IMR-90 (cell line): Measurements from ENCODE around the gene GRIA2. TPM values are rescaled to one million over a fixed set of nuclear protein-coding genes. Genes with fewer than 3 reads are reported as not detected.

Source experiments
- ATAC-seq: fragments of 200-7000 bp; cut with Tn5 transposase; 2 replicates; pipeline ENCODE4 v1.9.1; 2020; ENCODE audit warnings: low read depth, mild to moderate bottlenecking, moderate library complexity
- BruUV-seq: library from RNA; stranded (reverse); fragments of 400-500 nt; replicated peaks from 2 replicates; lab custom pipeline; 2021; lab: Mats Ljungman, UMichigan
- CTCF ChIA-PET: fragments of 300-600 bp; formaldehyde crosslinking; extraction: SDS; loops from one replicate; lab custom pipeline; 2021; ENCODE audit warnings: antibody characterized with exemption; lab: Yijun Ruan, JAX
- POLR2A ChIA-PET: fragments of 300-600 bp; sonication (Branson Sonifier 250); formaldehyde crosslinking; loops from one replicate; lab custom pipeline; 2022; ENCODE audit warnings: antibody characterized with exemption; ENCODE audit not compliant: unreplicated experiment; lab: Charles Lee
- DNase-seq: peaks from one replicate; pipeline ENCODE4 v3.0.0; 2013
- H2AFZ ChIP-seq: replicated peaks from 2 replicates; pipeline ENCODE3; 2013; ENCODE audit warnings: low read length, mild to moderate bottlenecking; ENCODE audit not compliant: poor library complexity
- H2AK5ac ChIP-seq: 2 replicates; pipeline ENCODE4 v1.6.1; 2013; ENCODE audit warnings: low read depth, low read length, inconsistent platforms
- H2AK9ac ChIP-seq: replicated peaks from 2 replicates; pipeline ENCODE3; 2013; ENCODE audit warnings: mild to moderate bottlenecking, low read depth, low read length, moderate library complexity; ENCODE audit not compliant: poor library complexity
- H2BK120ac ChIP-seq: 2 replicates; pipeline ENCODE4 v1.6.1; 2013; ENCODE audit warnings: low read depth, low read length, inconsistent platforms
- H2BK15ac ChIP-seq: 3 replicates; pipeline ENCODE4 v1.6.1; 2013; ENCODE audit warnings: low read depth, low read length, inconsistent platforms
- H2BK20ac ChIP-seq: 2 replicates; pipeline ENCODE4 v1.6.1; 2013; ENCODE audit warnings: low read depth, mild to moderate bottlenecking, inconsistent platforms, low read length, moderate library complexity
- H2BK5ac ChIP-seq: 2 replicates; pipeline ENCODE4 v1.6.1; 2013; ENCODE audit warnings: mild to moderate bottlenecking, low read depth, low read length, inconsistent platforms; ENCODE audit not compliant: poor library complexity, severe bottlenecking
- H3K14ac ChIP-seq: replicated peaks from 2 replicates; pipeline ENCODE4 v1.6.1; 2013; ENCODE audit warnings: low read depth, low read length, inconsistent platforms
- H3K18ac ChIP-seq: 2 replicates; pipeline ENCODE4 v1.6.1; 2013; ENCODE audit warnings: low read depth, low read length, control low read depth
- H3K23ac ChIP-seq: 2 replicates; pipeline ENCODE4 v1.6.1; 2013; ENCODE audit warnings: low read depth, low read length, inconsistent platforms
- H3K27ac ChIP-seq: 2 replicates; pipeline ENCODE4 v1.5.1; 2013; ENCODE audit warnings: mild to moderate bottlenecking, control low read depth, low read length; ENCODE audit not compliant: insufficient read depth
- H3K27me3 ChIP-seq: 2 replicates; pipeline ENCODE4 v1.6.1; 2013; ENCODE audit warnings: low read length; ENCODE audit not compliant: control insufficient read depth, insufficient read depth
- H3K36me3 ChIP-seq: 2 replicates; pipeline ENCODE4 v1.6.1; 2013; ENCODE audit warnings: low read length, mixed read lengths; ENCODE audit not compliant: control insufficient read depth, insufficient read depth
- H3K4ac ChIP-seq: 2 replicates; pipeline ENCODE4 v1.6.1; 2013; ENCODE audit warnings: low read depth, low read length, inconsistent platforms
- H3K4me1 ChIP-seq: 2 replicates; pipeline ENCODE4 v1.6.1; 2013; ENCODE audit warnings: low read length, mixed read lengths; ENCODE audit not compliant: control insufficient read depth, insufficient read depth
- H3K4me2 ChIP-seq: 2 replicates; pipeline ENCODE4 v1.6.1; 2013; ENCODE audit warnings: low read depth, mild to moderate bottlenecking, control low read depth, low read length, moderate library complexity
- H3K4me3 ChIP-seq: 2 replicates; pipeline ENCODE4 v1.5.1; 2013; ENCODE audit warnings: low read depth, mild to moderate bottlenecking, control low read depth, low read length, moderate library complexity; ENCODE audit not compliant: insufficient read depth
- H3K56ac ChIP-seq: 2 replicates; pipeline ENCODE4 v1.6.1; 2013; ENCODE audit warnings: low read length, inconsistent platforms; ENCODE audit not compliant: insufficient read depth; ENCODE audit errors: extremely low read depth
- H3K79me1 ChIP-seq, 2 experiments: 2 replicates each; pipeline ENCODE4 v1.6.1; 2013; ENCODE audit warnings: low read length in 2 of 2, inconsistent platforms in 1 of 2, low read depth in 1 of 2
- H3K9ac ChIP-seq: 2 replicates; pipeline ENCODE4 v1.6.1; 2013; ENCODE audit warnings: low read depth, low read length, control low read depth
- H3K9me1 ChIP-seq: 2 replicates; pipeline ENCODE4 v1.6.1; 2013; ENCODE audit warnings: low read length, inconsistent platforms; ENCODE audit not compliant: insufficient read depth
- H3K9me3 ChIP-seq: 2 replicates; pipeline ENCODE4 v1.6.1; 2013; ENCODE audit warnings: low read length; ENCODE audit not compliant: control insufficient read depth, insufficient read depth
- H4K20me1 ChIP-seq: 2 replicates; pipeline ENCODE4 v1.6.1; 2013; ENCODE audit warnings: low read length, inconsistent platforms; ENCODE audit not compliant: insufficient read depth
- H4K5ac ChIP-seq: 2 replicates; pipeline ENCODE4 v1.6.1; 2013; ENCODE audit warnings: mild to moderate bottlenecking, low read depth, low read length, control low read depth
- H4K8ac ChIP-seq, 2 experiments: 2 replicates each; pipeline ENCODE4 v1.6.1; 2013; ENCODE audit warnings: low read depth in 2 of 2, low read length in 2 of 2, control low read depth in 1 of 2, inconsistent platforms in 1 of 2
- H4K91ac ChIP-seq: 2 replicates; pipeline ENCODE4 v1.6.1; 2013; ENCODE audit warnings: low read depth, low read length, inconsistent platforms; ENCODE audit not compliant: insufficient read depth
- MAZ ChIP-seq: IDR thresholded peaks from 2 replicates; pipeline ENCODE4 v1.6.1; 2012; ENCODE audit warnings: low read depth, mild to moderate bottlenecking, low read length, improper control_type of control experiment, moderate library complexity, borderline replicate concordance
- POLR2A ChIP-seq: IDR thresholded peaks from 2 replicates; pipeline ENCODE4 v1.6.1; 2012; ENCODE audit warnings: mild to moderate bottlenecking, low read depth, low read length
- RCOR1 ChIP-seq: IDR thresholded peaks from 2 replicates; pipeline ENCODE4 v1.6.1; 2012; ENCODE audit warnings: mild to moderate bottlenecking, low read length, improper control_type of control experiment; ENCODE audit not compliant: insufficient replicate concordance
- WGBS, 2 experiments: methylation state at CpG; one replicate each; pipeline versions ENCODE4 v1.1.5 to v1.1.7; 2013; ENCODE audit warnings: missing lambda C conversion rate in 2 of 2; ENCODE audit not compliant: insufficient read length in 1 of 2; ENCODE audit errors: extremely low coverage in 2 of 2; 5-methylcytosine and 5-hydroxymethylcytosine counted together
- dilution Hi-C: fragments of 300-500 bp; cut with HindIII; formaldehyde crosslinking; loops from one replicate; pipeline ENCODE4 v1.14.3; 2018; ENCODE audit warnings: low sequenced_read_pairs; ENCODE audit not compliant: unreplicated experiment
- in situ Hi-C: fragments of 300-500 bp; cut with MboI; formaldehyde crosslinking; loops from 3 replicates; pipeline ENCODE4 v1.14.3; 2019; ENCODE audit warnings: low sequenced_read_pairs, inconsistent platforms, mixed read lengths
- intact Hi-C: fragments of 100-400 bp; cut with micrococcal nuclease; formaldehyde crosslinking; loops from 2 replicates; pipeline ENCODE4 v1.10.0; 2022
- polyA plus RNA-seq, 3 experiments: library from polyadenylated mRNA; depleted of rRNA; stranded (reverse); fragments of >200 nt; gene quantifications; 2 replicates each; pipeline ENCODE4 v1.2.3, GENCODE V29; 2012; ENCODE audit warnings: low replicate concordance in 1 of 3
- total RNA-seq: library from RNA; depleted of rRNA; stranded (reverse); fragments of >200 nt; gene quantifications from 2 replicates; pipeline ENCODE4 v1.2.3, GENCODE V29; 2012

Gene GRIA2
- total and polyA plus RNA-seq, 2 of the 4 experiments (the other 2 are of a cell fraction) = not detected

- no peak overlapping the region for H3K14ac ChIP-seq
- no peak overlapping the region for H2BK20ac ChIP-seq
- BruUV-seq = no TSS peak
- no peaks in the 10 kb centered on the region for H4K20me1 ChIP-seq
- ATAC-seq = no peak
- in situ Hi-C loops (no loop called here), intact Hi-C loops (no loop called here), dilution Hi-C loops (no loop called here)
- no peak overlapping the region for H3K27ac ChIP-seq
- H3K4me3 ChIP-seq = no peak overlapping the region
- no peak overlapping the region for H3K18ac ChIP-seq
- TF ChIP-seq RCOR1 (no peak), MAZ (no peak), POLR2A (no peak)
- no peaks in the 10 kb centered on the region for H3K79me1 ChIP-seq
- H2AK5ac ChIP-seq = no peak overlapping the region
- no peak overlapping the region for H2BK5ac ChIP-seq
- ChIA-PET CTCF (no interaction called here), POLR2A (no interaction called here)
- H3K4ac ChIP-seq = no peak overlapping the region
- H2BK15ac ChIP-seq = no peak overlapping the region
- no peak overlapping the region for H3K56ac ChIP-seq
- H4K8ac ChIP-seq = no peak overlapping the region
- H3K9ac ChIP-seq = no peak overlapping the region
- no CpG with 5 or more reads among the region's 3 CpGs for WGBS, 2 experiments
- H3K4me2 ChIP-seq = no peak overlapping the region
- DNase-seq = no peak
- no peaks in the 10 kb centered on the region for H3K36me3 ChIP-seq
- H2AFZ ChIP-seq = no peak overlapping the region
- no peaks in the 10 kb centered on the region for H3K4me1 ChIP-seq
- H3K9me1 ChIP-seq = no peaks in the 10 kb centered on the region
- no peaks in the 10 kb centered on the region for H3K27me3 ChIP-seq
- H3K23ac ChIP-seq = no peak overlapping the region
- no peak overlapping the region for H2AK9ac ChIP-seq
- H3K9me3 ChIP-seq = no peaks in the 10 kb centered on the region
- no peak overlapping the region for H2BK120ac ChIP-seq
- no peak overlapping the region for H4K5ac ChIP-seq
- H4K91ac ChIP-seq = no peak overlapping the region
Measured at GRCh38 chr4:157389741-157390140, 169.2 kb downstream of the GRIA2 start.
